ENCODE measurements around the gene EFCC1.

The EFCC1 gene, protein sequence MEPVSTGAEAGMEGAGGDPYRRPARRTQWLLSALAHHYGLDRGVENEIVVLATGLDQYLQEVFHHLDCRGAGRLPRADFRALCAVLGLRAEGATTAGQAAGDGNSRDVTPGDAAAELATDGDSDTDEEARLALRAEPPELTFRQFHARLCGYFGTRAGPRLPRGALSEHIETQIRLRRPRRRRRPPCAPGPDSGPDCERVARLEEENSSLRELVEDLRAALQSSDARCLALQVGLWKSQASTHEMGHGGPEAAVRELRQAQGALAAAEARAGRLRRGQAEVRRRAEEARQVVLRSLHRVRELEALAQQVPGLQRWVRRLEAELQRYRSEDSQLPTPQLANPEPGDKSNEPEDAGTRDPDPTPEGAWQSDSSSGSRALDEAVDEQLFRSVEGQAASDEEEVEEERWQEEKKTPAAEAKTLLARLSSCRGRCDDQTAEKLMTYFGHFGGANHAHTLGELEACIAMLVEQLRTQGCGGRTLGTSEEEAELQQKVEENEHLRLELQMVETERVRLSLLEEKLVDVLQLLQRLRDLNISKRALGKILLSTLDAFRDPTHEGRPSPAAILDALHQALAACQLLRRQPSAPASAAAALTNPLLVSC

GRCh38 chr3:129001101-129001805, at the start of gene EFCC1:
Gene EFCC1 (plus strand): TSS chr3:129001304. CDS start chr3:129001629, 325 bp downstream.
- DNase-seq, result no peak

DNA sequence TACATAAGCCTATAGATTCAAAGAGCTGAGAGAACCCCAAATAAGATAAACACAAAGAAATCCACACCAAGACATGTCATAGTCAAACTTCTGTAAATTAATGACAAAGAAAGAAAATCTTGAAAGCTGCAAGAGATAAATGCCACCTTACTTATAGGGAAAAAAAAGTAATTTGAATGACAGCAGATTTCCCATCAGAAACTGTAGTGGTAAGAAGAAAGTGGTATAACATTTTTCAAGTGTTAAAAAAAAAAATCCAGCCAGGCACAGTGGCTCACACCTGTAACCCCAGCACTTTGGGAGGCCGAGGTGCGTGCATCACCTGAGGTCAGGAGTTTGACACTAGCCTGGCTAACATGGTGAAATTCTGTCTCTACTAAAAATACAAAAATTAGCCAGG, 44.7 kb upstream of the EFCC1 start:
- DNase-seq, result no peak

GRCh38 chr3:128965280-128965679, 35.8 kb upstream of the EFCC1 start:
- no peak for DNase-seq

- no peak for DNase-seq
Measured at GRCh38 chr3:128965818-128966217, 35.3 kb upstream of the EFCC1 start.

GRCh38 chr3:128967748-128968355, 33.3 kb upstream of the EFCC1 start:
- DNase-seq, result peak; percentile 46

GRCh38 chr3:128969993-128970739, 30.9 kb upstream of the EFCC1 start:
- no peak for DNase-seq

DNA sequence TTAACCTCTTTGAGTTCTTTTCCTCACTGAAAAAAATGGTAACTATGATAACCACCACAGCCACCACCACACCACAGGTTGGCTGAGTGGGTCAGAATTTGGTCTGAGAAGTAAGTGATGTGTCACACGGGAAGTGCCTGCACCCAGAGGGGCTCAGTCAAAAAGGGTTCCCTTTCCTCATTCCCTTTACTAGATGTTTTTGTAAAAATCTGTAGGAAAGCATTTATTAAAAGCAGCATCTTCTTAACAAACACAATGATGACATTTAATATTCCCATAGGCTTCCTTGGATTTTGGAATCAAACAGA, 30.4 kb upstream of the EFCC1 start:
- DNase-seq, result no peak

DNA sequence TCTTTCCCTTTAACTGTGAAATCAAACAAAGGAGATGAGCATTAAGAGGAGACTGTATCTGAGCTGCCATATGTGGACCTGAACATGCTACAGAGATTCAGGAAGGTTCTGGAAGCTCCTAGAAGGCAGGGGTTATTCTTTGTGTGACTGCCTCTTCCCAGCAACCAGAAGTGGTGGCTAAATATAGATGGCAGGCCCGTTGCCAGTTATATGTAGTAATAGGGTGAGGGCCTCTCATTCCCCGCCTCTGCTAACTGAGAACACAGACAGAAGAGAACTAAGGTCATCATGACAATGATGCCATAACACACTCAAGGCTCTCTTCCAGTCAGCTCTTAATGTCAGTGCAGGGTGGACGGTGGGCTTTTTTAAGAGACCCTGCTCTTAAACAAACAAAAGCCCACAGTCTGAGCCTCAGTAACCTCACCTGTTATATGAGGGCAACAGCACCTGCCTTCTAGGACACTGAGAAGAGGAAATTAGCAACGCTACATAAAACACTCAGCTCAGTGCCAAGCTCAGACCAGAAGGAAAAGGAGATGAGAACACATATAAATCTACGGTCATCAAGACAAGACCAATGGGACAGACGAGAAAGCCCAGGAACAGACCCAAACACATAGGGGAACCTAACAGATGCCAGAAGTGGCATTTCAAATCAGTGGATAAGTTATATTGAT, 29.5 kb upstream of the EFCC1 start:
- peak; percentile 16 for DNase-seq

GRCh38 chr3:128973988-128974564, 27.0 kb upstream of the EFCC1 start:
- DNase-seq, result peak; percentile 42

DNA sequence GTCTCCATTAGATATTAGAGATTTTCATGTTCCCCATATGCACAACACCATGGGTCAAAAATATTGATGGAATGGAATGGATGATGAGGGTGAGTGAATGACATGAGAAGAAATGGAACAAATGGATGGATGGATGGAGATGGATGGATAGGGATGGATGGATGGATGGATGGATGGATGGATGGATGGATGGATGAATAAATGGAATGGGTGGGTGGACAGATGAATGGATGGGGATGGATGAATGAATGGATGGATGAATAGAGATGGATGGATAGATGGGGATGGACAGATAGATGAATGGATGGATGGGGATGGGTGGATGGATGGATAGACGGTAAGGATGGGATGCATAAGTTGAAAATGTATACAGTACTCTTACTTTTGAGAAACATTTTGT, 25.8 kb upstream of the EFCC1 start:
- no peak for DNase-seq

DNA sequence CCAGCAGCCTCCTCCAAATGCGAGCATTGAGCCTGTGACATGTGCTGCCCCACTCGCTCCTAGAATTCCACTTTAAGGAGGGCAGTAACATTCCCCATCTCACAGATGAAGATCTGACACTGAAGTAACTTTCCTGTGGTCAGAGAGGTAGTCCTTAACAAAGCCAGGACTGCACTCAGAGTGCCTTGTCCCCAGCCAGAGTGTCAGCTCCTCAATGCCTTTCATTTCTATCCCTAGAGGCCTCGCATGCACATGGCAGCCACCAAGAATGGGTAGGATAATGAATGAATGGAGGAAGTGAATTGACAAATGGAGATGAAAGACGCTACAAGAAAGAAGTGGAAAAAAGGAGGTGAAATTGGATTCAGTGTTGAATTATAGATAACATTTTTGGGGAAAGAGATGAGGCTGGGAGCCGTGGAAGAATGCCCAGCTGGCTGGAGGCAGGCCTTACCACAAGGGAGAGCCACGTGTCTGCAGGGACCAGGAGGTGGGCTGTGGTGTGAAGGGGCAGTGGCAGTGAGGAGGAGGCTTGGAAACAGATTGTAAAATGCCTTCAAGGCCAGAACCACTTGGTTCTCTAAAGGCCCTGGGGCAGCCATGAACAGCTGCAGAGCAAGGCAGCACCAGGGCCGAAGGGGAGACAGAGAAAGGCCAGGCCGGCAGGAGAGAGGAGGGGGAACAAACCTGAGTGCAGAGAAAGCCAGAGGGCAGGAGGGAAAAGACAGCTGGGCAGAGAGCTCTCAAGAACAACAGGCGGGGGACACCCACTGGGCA, 17.6 kb upstream of the EFCC1 start:
- no peak for DNase-seq

GRCh38 chr3:128984596-128984995, 16.5 kb upstream of the EFCC1 start:
- no peak for DNase-seq

DNA sequence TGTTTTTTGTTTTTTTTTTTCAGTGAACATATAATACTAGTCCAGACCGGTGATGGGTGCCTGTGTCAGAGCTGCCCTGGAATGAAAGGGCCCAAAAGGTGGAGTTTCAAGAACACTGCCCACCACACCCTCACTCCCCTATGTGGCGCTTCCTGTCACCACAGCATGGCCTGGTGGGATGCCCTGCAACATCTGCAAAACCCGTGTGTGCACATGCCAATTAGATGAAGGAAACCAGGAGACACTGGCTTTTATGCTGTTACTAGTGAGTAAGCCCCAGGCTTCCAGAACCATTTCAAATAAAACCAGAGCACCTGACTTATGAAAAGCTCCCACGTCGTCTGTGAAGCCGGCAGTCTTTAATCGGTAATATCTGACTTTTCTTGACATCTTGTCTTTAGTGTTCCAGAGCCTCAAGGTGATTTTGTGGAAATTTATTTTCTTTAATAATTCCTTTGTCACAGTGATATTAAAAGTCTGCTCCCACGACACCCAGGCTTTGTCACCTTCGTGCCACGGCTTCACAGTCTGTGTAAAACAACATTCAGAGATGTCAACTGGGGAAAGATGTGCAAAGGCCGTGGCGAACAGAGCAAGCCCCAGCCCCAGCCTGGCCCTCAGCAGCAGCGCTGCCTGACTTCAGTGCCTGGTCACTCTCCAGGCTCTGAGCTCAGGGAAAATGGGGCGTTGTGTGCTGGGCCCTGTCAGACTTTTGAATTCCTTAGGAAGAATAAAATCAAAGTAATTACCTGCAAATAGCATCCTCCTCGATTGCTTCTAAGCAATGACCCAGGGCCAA, 13.6 kb upstream of the EFCC1 start:
- DNase-seq, result no peak

DNA sequence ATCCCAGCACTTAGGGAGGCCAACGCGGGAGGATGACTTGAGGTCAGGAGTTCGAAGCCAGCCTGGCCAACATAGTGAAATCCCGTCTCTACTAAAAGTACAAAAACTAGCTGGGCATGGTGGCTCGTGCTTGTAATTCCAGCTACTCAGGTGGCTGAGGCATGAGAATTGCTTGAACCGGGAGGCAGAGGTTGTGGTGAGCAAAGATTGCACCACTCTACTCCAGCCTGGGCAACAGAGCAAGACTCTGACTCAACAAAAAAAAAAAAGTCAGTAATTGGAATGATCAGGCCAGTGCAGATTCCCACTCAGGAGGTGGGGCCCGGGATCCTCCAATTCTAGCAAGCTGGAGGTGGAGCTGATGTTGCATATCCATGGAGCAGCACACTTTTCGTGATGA, 12.8 kb upstream of the EFCC1 start:
- DNase-seq, result no peak

GRCh38 chr3:128991355-128991895, 9.7 kb upstream of the EFCC1 start:
- no peak for DNase-seq

GRCh38 chr3:128992926-128993460, 8.1 kb upstream of the EFCC1 start:
- DNase-seq, result no peak

GRCh38 chr3:128993461-128994172, 7.5 kb upstream of the EFCC1 start, which contains the start of gene CFAP92:
Gene CFAP92 (minus strand): TSS chr3:128994076. CDS start chr3:128993304, 772 bp downstream.
- DNase-seq, result peak; percentile 97

- no peak for DNase-seq
Measured at GRCh38 chr3:128994173-128994512, 7.0 kb upstream of the EFCC1 start.

All from islet precursor cell (in vitro differentiated cells).